ENCODE data around the gene DNM3. TPM values are rescaled to one million over a fixed set of nuclear protein-coding genes. Genes with fewer than 3 reads are reported as not detected.

Gene DNM3
- total and polyA plus RNA-seq, 12 donors: 7.2 to 78.6 (median 18.4) TPM

- TF ChIP-seq, protein P1, sequence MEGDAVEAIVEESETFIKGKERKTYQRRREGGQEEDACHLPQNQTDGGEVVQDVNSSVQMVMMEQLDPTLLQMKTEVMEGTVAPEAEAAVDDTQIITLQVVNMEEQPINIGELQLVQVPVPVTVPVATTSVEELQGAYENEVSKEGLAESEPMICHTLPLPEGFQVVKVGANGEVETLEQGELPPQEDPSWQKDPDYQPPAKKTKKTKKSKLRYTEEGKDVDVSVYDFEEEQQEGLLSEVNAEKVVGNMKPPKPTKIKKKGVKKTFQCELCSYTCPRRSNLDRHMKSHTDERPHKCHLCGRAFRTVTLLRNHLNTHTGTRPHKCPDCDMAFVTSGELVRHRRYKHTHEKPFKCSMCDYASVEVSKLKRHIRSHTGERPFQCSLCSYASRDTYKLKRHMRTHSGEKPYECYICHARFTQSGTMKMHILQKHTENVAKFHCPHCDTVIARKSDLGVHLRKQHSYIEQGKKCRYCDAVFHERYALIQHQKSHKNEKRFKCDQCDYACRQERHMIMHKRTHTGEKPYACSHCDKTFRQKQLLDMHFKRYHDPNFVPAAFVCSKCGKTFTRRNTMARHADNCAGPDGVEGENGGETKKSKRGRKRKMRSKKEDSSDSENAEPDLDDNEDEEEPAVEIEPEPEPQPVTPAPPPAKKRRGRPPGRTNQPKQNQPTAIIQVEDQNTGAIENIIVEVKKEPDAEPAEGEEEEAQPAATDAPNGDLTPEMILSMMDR (IDR thresholded peaks at IDR 0.05): no peak
- no peak for TF ChIP-seq POLR2A (IDR thresholded peaks at IDR 0.05)
- Histone ChIP-seq H3K9me3 (replicated peaks in 1 of 3) (no peaks in the 10 kb centered on the region), H3K4me3 (no peak overlapping the region), H3K27me3 (no peaks in the 10 kb centered on the region), H3K4me1 (replicated peaks in 1 of 2) (peaks cover 7 to 29% of the 10 kb centered on the region in 2 donors), H3K36me3 (replicated peaks in 1 of 2) (no peaks in the 10 kb centered on the region), H3K27ac (no peak overlapping the region)
- no peak for DNase-seq
- intact Hi-C loops (cut with DNase I): loop anchor here in 1 of 2 donors (10.0 kb wide), 1 partner anchor 106 kb away; no protein-coding TSS in a partner anchor
- 87 to 93% (median 90%) methylated on average over 4 of the region's 4 CpGs for WGBS, 4 donors
Observed at GRCh38 chr1:172288581-172288980, 447.3 kb downstream of the DNM3 start.

GRCh38 chr1:172289448-172289847, 448.1 kb downstream of the DNM3 start:
- no peaks in the 10 kb centered on the region for H3K27me3 ChIP-seq
- no peak overlapping the region for H3K27ac ChIP-seq
- TF ChIP-seq POLR2A (IDR thresholded peaks at IDR 0.05): no peak
- TF ChIP-seq, protein P1 (IDR thresholded peaks at IDR 0.05): no peak
- H3K9me3 ChIP-seq (replicated peaks in 1 of 3): no peaks in the 10 kb centered on the region
- H3K4me3 ChIP-seq: no peak overlapping the region
- peaks cover 7 to 29% of the 10 kb centered on the region in 2 donors for H3K4me1 ChIP-seq (replicated peaks in 1 of 2)
- no peaks in the 10 kb centered on the region for H3K36me3 ChIP-seq (replicated peaks in 1 of 2)
- intact Hi-C loops (cut with DNase I): loop anchor here in 1 of 2 donors (10.0 kb wide), 1 partner anchor 105 kb away; no protein-coding TSS in a partner anchor
- WGBS, 4 donors: 92 to 99% (median 94%) methylated on average over 2 of the region's 2 CpGs
- no peak for DNase-seq

DNA sequence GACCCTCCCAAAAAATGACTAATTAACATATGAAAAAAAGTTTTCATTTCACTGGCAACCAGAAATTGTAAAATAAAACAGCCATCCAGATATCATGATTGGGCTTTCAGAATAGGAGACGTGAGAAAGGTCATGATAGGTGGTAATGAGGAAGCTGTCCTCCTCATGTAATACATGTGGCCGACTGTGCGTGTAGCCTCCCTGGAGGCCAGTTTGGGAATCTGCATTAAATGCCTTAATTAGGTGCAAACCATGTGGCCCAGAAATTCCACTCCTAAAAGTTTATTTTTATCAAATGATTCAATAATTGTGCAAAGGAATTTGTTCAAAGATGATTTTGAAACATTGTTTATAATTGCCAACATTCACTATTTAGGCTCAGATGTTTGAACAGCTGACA, 451.5 kb downstream of the DNM3 start:
- no peaks in the 10 kb centered on the region for H3K9me3 ChIP-seq (replicated peaks in 1 of 3)
- peaks cover 0 to 14% of the 10 kb centered on the region in 2 donors for H3K4me1 ChIP-seq (replicated peaks in 1 of 2)
- H3K36me3 ChIP-seq (replicated peaks in 1 of 2): no peaks in the 10 kb centered on the region
- TF ChIP-seq, protein P1 (IDR thresholded peaks at IDR 0.05): no peak
- no peak for TF ChIP-seq POLR2A (IDR thresholded peaks at IDR 0.05)
- H3K27ac ChIP-seq: no peak overlapping the region
- H3K4me3 ChIP-seq: no peak overlapping the region
- no peak for DNase-seq
- WGBS, 4 donors: 85 to 95% (median 88%) methylated on average over 3 of the region's 3 CpGs
- H3K27me3 ChIP-seq: no peaks in the 10 kb centered on the region
- intact Hi-C loops (cut with DNase I): no loop called here

DNA sequence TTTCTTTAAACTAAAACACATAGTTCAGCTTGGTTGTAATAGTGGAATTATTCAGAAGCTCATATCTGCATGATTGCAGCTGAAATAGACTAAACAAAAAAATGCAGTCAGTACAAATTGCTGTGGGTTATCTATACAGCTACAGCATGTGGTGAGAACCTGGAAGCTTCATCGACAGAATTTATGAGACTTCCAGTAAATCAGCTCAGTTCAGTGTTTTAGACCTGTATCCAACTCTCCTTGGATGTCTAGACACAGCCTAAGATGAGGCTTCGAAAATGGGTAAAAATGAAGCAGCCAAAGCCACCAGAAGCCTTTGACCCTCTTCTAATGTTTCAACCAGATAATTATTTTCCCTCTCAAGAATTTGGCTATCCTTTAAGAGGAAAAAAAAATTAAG, 452.1 kb downstream of the DNM3 start:
- no peaks in the 10 kb centered on the region for H3K36me3 ChIP-seq (replicated peaks in 1 of 2)
- H3K4me3 ChIP-seq: no peak overlapping the region
- WGBS, 4 donors: 55 to 75% (median 64%) methylated on average over 2 of the region's 2 CpGs
- no peaks in the 10 kb centered on the region for H3K9me3 ChIP-seq (replicated peaks in 1 of 3)
- H3K4me1 ChIP-seq (replicated peaks in 1 of 2): peaks cover 0 to 8% of the 10 kb centered on the region in 2 donors
- no peak for DNase-seq
- H3K27me3 ChIP-seq: no peaks in the 10 kb centered on the region
- intact Hi-C loops (cut with DNase I): no loop called here
- no peak for TF ChIP-seq POLR2A (IDR thresholded peaks at IDR 0.05)
- TF ChIP-seq, protein P1 (IDR thresholded peaks at IDR 0.05): no peak
- no peak overlapping the region for H3K27ac ChIP-seq

Measured in adrenal gland (tissue), 12 donors.